PFSK-1 (cell line): ENCODE data around the gene BRICD5.

Source experiments
- FOXP2 ChIP-seq: optimal IDR thresholded peaks from 2 replicates; pipeline ENCODE3; 2011; ENCODE audit warnings: borderline replicate concordance, control low read depth, inconsistent platforms; ENCODE audit not compliant: insufficient read depth; ENCODE audit errors: extremely low read length, extremely low read depth
- POLR2AphosphoS5 ChIP-seq: IDR thresholded peaks from 2 replicates; pipeline ENCODE4 v1.6.1; 2012; ENCODE audit warnings: low read depth, mild to moderate bottlenecking, control low read depth, low read length, moderate library complexity
- SIN3A ChIP-seq: IDR thresholded peaks from 2 replicates; pipeline ENCODE4 v1.6.1; 2012; ENCODE audit warnings: mild to moderate bottlenecking, low read length, moderate library complexity, borderline replicate concordance; ENCODE audit not compliant: insufficient read depth
- TAF1 ChIP-seq: IDR thresholded peaks from 2 replicates; pipeline ENCODE4 v1.6.1; 2012; ENCODE audit warnings: low read length, control low read depth, borderline replicate concordance; ENCODE audit not compliant: insufficient read depth
- TF ChIP-seq, protein P1 (sequence below), 2 experiments: IDR thresholded peaks; 2 replicates each; pipeline versions ENCODE4 v1.6.1 to v1.8.0; 2011 to 2012; ENCODE audit warnings: low read depth in 2 of 2, low read length in 2 of 2, control low read depth in 1 of 2, inconsistent platforms in 1 of 2, mild to moderate bottlenecking in 1 of 2, moderate library complexity in 1 of 2; ENCODE audit not compliant: insufficient read depth in 1 of 2

The BRICD5 gene

DNA sequence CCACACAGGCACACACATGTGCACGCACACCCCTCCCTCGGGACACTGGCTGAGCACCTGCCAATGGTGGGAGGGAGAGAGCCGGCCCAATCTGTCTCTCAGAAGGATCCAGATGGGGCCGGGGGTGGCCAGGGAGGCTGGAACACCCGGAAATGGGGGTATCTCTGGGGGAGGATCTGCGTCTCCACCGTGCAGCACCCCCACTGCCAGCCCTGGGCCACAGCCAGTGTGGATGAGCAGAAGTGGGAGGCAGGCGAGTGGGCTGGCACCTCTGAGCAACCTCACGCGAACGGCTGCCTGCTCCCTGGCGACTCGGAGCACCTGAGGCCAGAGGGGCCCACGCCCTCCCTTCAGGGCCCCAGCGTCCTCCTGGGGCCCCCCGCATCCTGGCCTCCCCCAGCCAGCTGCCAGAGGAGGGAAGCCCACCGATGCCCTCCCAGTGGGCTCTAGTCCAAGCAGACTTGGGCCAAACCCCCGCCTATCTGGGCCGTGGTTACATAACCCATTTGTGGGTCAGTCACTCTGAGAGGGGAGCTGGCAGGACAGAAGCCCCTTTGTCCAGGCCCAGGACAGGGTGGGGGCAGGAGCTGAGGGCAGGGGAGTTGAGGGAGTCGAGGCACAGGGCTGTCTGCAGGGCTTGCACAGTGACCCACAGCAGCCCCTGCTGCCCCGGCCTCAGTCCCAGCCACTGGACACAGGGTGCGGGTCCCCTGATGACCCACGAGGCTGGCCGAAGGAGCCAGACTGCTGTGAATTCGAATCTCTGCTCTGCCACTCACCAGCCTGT is 19.8 kb downstream of the BRICD5 start:
- TF ChIP-seq TAF1 (no peak), FOXP2 (no peak), SIN3A (no peak), POLR2AphosphoS5 (no peak)
- TF ChIP-seq, protein P1, sequence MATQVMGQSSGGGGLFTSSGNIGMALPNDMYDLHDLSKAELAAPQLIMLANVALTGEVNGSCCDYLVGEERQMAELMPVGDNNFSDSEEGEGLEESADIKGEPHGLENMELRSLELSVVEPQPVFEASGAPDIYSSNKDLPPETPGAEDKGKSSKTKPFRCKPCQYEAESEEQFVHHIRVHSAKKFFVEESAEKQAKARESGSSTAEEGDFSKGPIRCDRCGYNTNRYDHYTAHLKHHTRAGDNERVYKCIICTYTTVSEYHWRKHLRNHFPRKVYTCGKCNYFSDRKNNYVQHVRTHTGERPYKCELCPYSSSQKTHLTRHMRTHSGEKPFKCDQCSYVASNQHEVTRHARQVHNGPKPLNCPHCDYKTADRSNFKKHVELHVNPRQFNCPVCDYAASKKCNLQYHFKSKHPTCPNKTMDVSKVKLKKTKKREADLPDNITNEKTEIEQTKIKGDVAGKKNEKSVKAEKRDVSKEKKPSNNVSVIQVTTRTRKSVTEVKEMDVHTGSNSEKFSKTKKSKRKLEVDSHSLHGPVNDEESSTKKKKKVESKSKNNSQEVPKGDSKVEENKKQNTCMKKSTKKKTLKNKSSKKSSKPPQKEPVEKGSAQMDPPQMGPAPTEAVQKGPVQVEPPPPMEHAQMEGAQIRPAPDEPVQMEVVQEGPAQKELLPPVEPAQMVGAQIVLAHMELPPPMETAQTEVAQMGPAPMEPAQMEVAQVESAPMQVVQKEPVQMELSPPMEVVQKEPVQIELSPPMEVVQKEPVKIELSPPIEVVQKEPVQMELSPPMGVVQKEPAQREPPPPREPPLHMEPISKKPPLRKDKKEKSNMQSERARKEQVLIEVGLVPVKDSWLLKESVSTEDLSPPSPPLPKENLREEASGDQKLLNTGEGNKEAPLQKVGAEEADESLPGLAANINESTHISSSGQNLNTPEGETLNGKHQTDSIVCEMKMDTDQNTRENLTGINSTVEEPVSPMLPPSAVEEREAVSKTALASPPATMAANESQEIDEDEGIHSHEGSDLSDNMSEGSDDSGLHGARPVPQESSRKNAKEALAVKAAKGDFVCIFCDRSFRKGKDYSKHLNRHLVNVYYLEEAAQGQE (IDR thresholded peaks at IDR 0.05; ENCODE audit: insufficient read depth in 1 of 2, low read depth in 2 of 2, low read length in 2 of 2) = no peak

DNA sequence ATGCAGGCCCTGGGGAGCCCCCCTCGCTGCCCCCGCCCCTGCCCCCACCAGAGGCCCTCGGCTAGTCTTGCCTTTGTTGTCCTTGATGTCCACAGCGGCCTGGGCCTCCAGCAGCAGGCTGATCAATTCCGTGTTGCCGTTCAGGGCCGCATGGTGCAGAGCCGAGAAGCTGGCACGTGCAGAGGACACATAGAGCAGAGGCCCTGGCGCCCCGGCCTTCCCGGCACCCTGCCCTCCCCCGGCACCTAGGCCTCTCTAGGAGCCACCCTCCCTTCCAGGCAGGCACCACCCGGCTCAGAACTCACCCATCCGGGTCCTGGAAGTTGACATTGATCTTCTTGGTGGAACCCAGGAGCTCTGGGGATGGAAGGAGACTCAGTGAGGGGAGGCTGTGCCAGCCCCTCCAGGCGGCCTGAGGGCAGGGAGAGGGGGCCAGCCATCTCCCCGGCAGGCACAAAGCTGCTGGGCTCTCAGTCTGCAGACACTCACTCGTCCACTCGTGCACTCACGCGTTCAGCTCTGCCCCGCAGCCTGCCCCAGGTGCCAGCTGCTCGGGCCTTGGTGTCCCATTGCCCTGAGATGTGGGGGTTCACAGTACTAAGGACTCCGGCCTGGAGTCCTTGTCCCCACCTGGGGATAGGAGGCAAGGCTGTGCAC is 20.5 kb downstream of the BRICD5 start:
- TF ChIP-seq FOXP2 (no peak), POLR2AphosphoS5 (no peak), SIN3A (no peak), TAF1 (no peak)
- TF ChIP-seq, protein P1 (IDR thresholded peaks at IDR 0.05; ENCODE audit: insufficient read depth in 1 of 2, low read depth in 2 of 2, low read length in 2 of 2) = no peak

DNA sequence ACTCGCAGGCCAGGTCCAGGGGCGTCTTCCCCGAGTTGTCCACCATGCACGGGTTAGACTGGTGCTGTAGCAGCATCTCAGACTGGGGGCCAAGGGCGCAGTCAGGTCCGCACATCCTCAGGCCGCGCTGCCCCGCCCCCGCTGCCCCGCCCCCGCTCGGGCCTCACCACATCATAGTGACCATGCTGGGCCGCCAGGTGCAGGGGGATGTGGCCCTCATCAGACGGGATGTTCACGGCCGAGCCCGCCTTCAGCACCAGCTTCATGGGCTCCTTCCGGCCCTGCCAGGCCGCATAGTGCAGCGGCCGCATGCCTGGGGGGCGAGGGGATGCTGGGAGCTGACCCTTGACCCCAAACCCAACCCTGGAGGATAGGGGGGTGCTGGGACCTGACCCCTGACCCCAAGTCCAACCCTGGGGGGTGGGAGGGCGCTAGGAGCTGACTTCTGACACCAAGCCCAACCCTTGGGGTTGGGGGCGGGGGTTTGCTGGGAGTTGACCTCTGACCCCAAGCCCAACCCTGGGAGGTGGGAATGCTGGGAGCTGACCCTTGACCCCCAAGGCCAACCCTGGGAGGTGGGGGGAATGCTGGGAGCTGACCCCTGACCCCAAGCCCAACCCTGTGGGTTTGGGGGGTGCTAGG is 21.3 kb downstream of the BRICD5 start:
- no peak for TF ChIP-seq POLR2AphosphoS5
- TF ChIP-seq, protein P1 (IDR thresholded peaks at IDR 0.05; ENCODE audit: insufficient read depth in 1 of 2, low read depth in 2 of 2, low read length in 2 of 2) = no peak
- TF ChIP-seq SIN3A = no peak
- TF ChIP-seq FOXP2 = no peak
- TF ChIP-seq TAF1 = no peak

DNA sequence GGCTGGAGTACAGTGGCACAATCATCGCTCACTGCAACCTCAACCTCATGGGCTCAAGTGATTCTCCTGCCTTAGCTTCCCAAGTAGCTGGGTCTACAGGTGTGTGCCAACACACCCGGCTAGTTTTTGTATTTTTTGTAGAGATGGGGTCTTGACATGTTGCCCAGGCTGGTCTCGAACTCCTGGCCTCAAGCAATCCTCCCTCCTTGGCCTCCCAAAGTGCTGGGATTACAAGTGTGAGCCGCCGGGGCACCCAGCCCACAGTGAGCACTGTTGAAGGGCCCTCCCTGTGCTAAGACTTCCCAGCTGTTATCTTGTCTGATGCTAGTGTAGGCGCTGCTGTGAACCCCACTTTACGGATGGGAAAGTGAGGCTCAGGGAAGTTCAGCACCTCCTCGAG is 22.3 kb downstream of the BRICD5 start:
- TF ChIP-seq FOXP2 (no peak), SIN3A (no peak), POLR2AphosphoS5 (no peak), TAF1 (no peak)
- TF ChIP-seq, protein P1 (IDR thresholded peaks at IDR 0.05; ENCODE audit: insufficient read depth in 1 of 2, low read depth in 2 of 2, low read length in 2 of 2) = no peak
